ENCODE data around the gene FGD5. TPM values are rescaled to one million over a fixed set of nuclear protein-coding genes. Genes with fewer than 3 reads are reported as not detected.
"Not testable (repeated sequence)": the region's sequence is repeated elsewhere in the genome, so short reads cannot be mapped to it uniquely, and the experiment has no call there.

The FGD5 gene
- total RNA-seq, 1 experiment from 2014 or later = 0.40 TPM

- no peak overlapping the region for H3K4me3 ChIP-seq
- H3K27me3 ChIP-seq = no peaks in the 10 kb centered on the region
- no peak for DNase-seq
- no peaks in the 10 kb centered on the region for H3K9me3 ChIP-seq
- H3K36me3 ChIP-seq = no peaks in the 10 kb centered on the region
Measured at GRCh38 chr3:14892226-14892625, 73.5 kb downstream of the FGD5 start.

GRCh38 chr3:14894085-14894484 lies 75.3 kb downstream of the FGD5 start:
- no peak for DNase-seq
- Histone ChIP-seq H3K27me3 (no peaks in the 10 kb centered on the region), H3K36me3 (no peaks in the 10 kb centered on the region)

GRCh38 chr3:14897266-14897665 lies 78.5 kb downstream of the FGD5 start:
- no peaks in the 10 kb centered on the region for H3K27me3 ChIP-seq
- no peak for DNase-seq
- H3K9me3 ChIP-seq = no peaks in the 10 kb centered on the region
- H3K4me3 ChIP-seq = no peak overlapping the region
- H3K36me3 ChIP-seq = no peaks in the 10 kb centered on the region

More at GRCh38 chr3:14894085-14894484, 75.3 kb downstream of the FGD5 start:
- H3K9me3 ChIP-seq = no peaks in the 10 kb centered on the region
- H3K4me3 ChIP-seq = no peak overlapping the region

- Histone ChIP-seq H3K36me3 (no peaks in the 10 kb centered on the region), H3K9me3 (no peaks in the 10 kb centered on the region), H3K4me3 (no peak overlapping the region), H3K27me3 (no peaks in the 10 kb centered on the region)
- no peak for DNase-seq
Measured at GRCh38 chr3:14898929-14899328, 80.2 kb downstream of the FGD5 start.

- no peak for DNase-seq
- no peaks in the 10 kb centered on the region for H3K36me3 ChIP-seq
Measured at GRCh38 chr3:14899993-14900618, 81.3 kb downstream of the FGD5 start.

GRCh38 chr3:14900881-14901873 lies 82.4 kb downstream of the FGD5 start:
- H3K27me3 ChIP-seq = no peaks in the 10 kb centered on the region
- DNase-seq = no peak
- H3K4me3 ChIP-seq = no peak overlapping the region
- no peaks in the 10 kb centered on the region for H3K36me3 ChIP-seq
- no peaks in the 10 kb centered on the region for H3K9me3 ChIP-seq

More at GRCh38 chr3:14899993-14900618, 81.3 kb downstream of the FGD5 start:
- no peaks in the 10 kb centered on the region for H3K27me3 ChIP-seq
- no peak overlapping the region for H3K4me3 ChIP-seq
- no peaks in the 10 kb centered on the region for H3K9me3 ChIP-seq

- Histone ChIP-seq H3K9me3 (no peaks in the 10 kb centered on the region), H3K27me3 (no peaks in the 10 kb centered on the region), H3K36me3 (no peaks in the 10 kb centered on the region), H3K4me3 (no peak overlapping the region)
- peak; percentile 5 for DNase-seq
Measured at GRCh38 chr3:14902719-14903118, 84.0 kb downstream of the FGD5 start.

GRCh38 chr3:14903501-14903900 lies 84.7 kb downstream of the FGD5 start:
- H3K36me3 ChIP-seq, H3K4me3 ChIP-seq, H3K27me3 ChIP-seq, DNase-seq, H3K9me3 ChIP-seq: not testable (repeated sequence)

- DNase-seq = no peak
- Histone ChIP-seq H3K9me3 (no peaks in the 10 kb centered on the region), H3K4me3 (no peak overlapping the region), H3K36me3 (no peaks in the 10 kb centered on the region), H3K27me3 (no peaks in the 10 kb centered on the region)
Measured at GRCh38 chr3:14905055-14905657, 86.4 kb downstream of the FGD5 start.

GRCh38 chr3:14906355-14906971 lies 87.7 kb downstream of the FGD5 start:
- DNase-seq = no peak
- Histone ChIP-seq H3K4me3 (no peak overlapping the region), H3K36me3 (no peaks in the 10 kb centered on the region), H3K27me3 (no peaks in the 10 kb centered on the region), H3K9me3 (no peaks in the 10 kb centered on the region)

- Histone ChIP-seq H3K4me3 (no peak overlapping the region), H3K36me3 (no peaks in the 10 kb centered on the region), H3K9me3 (no peaks in the 10 kb centered on the region), H3K27me3 (no peaks in the 10 kb centered on the region)
- DNase-seq = no peak
Measured at GRCh38 chr3:14907043-14907966, 88.5 kb downstream of the FGD5 start.

- Histone ChIP-seq H3K36me3 (no peaks in the 10 kb centered on the region), H3K9me3 (no peaks in the 10 kb centered on the region), H3K27me3 (no peaks in the 10 kb centered on the region), H3K4me3 (no peak overlapping the region)
- DNase-seq = no peak
Measured at GRCh38 chr3:14909250-14909649, 90.5 kb downstream of the FGD5 start.

- no peak overlapping the region for H3K4me3 ChIP-seq
- no peaks in the 10 kb centered on the region for H3K9me3 ChIP-seq
- no peaks in the 10 kb centered on the region for H3K36me3 ChIP-seq
- no peaks in the 10 kb centered on the region for H3K27me3 ChIP-seq
- no peak for DNase-seq
Measured at GRCh38 chr3:14911651-14912050, 92.9 kb downstream of the FGD5 start.

GRCh38 chr3:14913071-14913925 lies 94.5 kb downstream of the FGD5 start:
- DNase-seq = no peak
- H3K36me3 ChIP-seq = no peaks in the 10 kb centered on the region
- H3K9me3 ChIP-seq = no peaks in the 10 kb centered on the region
- no peaks in the 10 kb centered on the region for H3K27me3 ChIP-seq
- H3K4me3 ChIP-seq = no peak overlapping the region
